Breast epithelium (tissue), 4 donors: ENCODE measurements around the gene DFFB. TPM values are rescaled to one million over a fixed set of nuclear protein-coding genes. Genes with fewer than 3 reads are reported as not detected.

ENCODE experiments used
- DNase-seq, 2 donors: peaks; one replicate each; pipeline ENCODE4 v3.0.0-alpha.2; 2019; ENCODE audit warnings: low spot score in 2 of 2
- H3K27ac ChIP-seq, 2 donors: fragments of 200-600 bp; sonication (generic) in 1 of 2; one replicate each; pipeline ENCODE4 v1.5.1; 2016 to 2019; ENCODE audit warnings: mild to moderate bottlenecking in 1 of 2
- H3K27me3 ChIP-seq, 2 donors: fragments of 200-600 bp; sonication (generic) in 1 of 2; one replicate each; pipeline versions ENCODE4 v1.5.1 to v1.6.0; 2017 to 2019; ENCODE audit warnings: control low read depth in 1 of 2, mild to moderate bottlenecking in 1 of 2
- H3K36me3 ChIP-seq: fragments of 200-600 bp; one replicate; pipeline ENCODE4 v1.5.1; 2019
- H3K4me1 ChIP-seq, 2 donors: fragments of 200-600 bp; sonication (generic); one replicate each; pipeline ENCODE4 v1.5.1; 2016 to 2019; ENCODE audit warnings: control low read depth in 1 of 2
- H3K4me3 ChIP-seq, 3 donors: fragments of 200-600 bp; sonication (generic); 1 replicate in 2 of 3; 2 replicates in 1 of 3; pipeline ENCODE4 v1.5.1; 2016 to 2019; ENCODE audit warnings: mild to moderate bottlenecking in 3 of 3, moderate library complexity in 2 of 3
- H3K9me3 ChIP-seq, 2 donors: fragments of 200-600 bp; sonication (generic) in 1 of 2; one replicate each; pipeline ENCODE4 v1.5.1; 2016 to 2019; ENCODE audit warnings: control low read depth in 1 of 2
- CTCF ChIP-seq, 3 donors: fragments of 450-650 bp; IDR thresholded peaks; one replicate each; pipeline ENCODE4 v1.5.1; 2016 to 2017; ENCODE audit warnings: antibody characterized with exemption in 3 of 3, mild to moderate bottlenecking in 3 of 3, moderate library complexity in 3 of 3
- POLR2A ChIP-seq: fragments of 450-650 bp; IDR thresholded peaks from one replicate; pipeline ENCODE4 v1.6.1; 2016; ENCODE audit warnings: antibody characterized with exemption, mild to moderate bottlenecking, moderate library complexity
- POLR2AphosphoS5 ChIP-seq, 3 donors: sonication (generic); formaldehyde crosslinking; IDR thresholded peaks; one replicate each; pipeline ENCODE4 v1.6.1; 2017; ENCODE audit warnings: antibody characterized with exemption in 3 of 3
- intact Hi-C: fragments of 100-400 bp; cut with DNase I; formaldehyde crosslinking; loops from one replicate; pipeline ENCODE4 v1.15.1; 2023; ENCODE audit warnings: low total_unique reads
- total RNA-seq, 3 donors: library from RNA; depleted of rRNA; stranded (reverse); fragments of >200 nt; gene quantifications; one replicate each; pipeline ENCODE4 v1.1.0, GENCODE V29; 2016

Gene DFFB
- total RNA-seq, 3 donors from 2014 or later: 9.1 to 14.4 (median 11.3) TPM

- H3K27me3 ChIP-seq: no peaks in the 10 kb centered on the region
- no peaks in the 10 kb centered on the region for H3K9me3 ChIP-seq
- intact Hi-C loops: no loop called here
- no peaks in the 10 kb centered on the region for H3K36me3 ChIP-seq
- peaks cover 0 to 9% of the 10 kb centered on the region in 2 donors for H3K4me1 ChIP-seq
- TF ChIP-seq CTCF (IDR thresholded peaks at IDR 0.05) (no peak), POLR2A (no peak), POLR2AphosphoS5 (IDR thresholded peaks at IDR 0.05) (no peak)
- peak overlapping the region; percentile 67 to 93 (median 92) for H3K4me3 ChIP-seq
- no peak for DNase-seq
- peak overlapping the region; percentile 69 to 85 for H3K27ac ChIP-seq
These were observed 484 bp downstream of the DFFB start for GRCh38 chr1:3857791-3858129.

- Histone ChIP-seq H3K36me3 (no peaks in the 10 kb centered on the region), H3K4me3 (peak overlapping the region; percentile 67 to 93 (median 92)), H3K27ac (no peak overlapping the region), H3K9me3 (no peaks in the 10 kb centered on the region), H3K4me1 (peaks cover 0 to 9% of the 10 kb centered on the region in 2 donors), H3K27me3 (no peaks in the 10 kb centered on the region)
- intact Hi-C loops: no loop called here
- no peak for TF ChIP-seq POLR2A
- TF ChIP-seq POLR2AphosphoS5 (IDR thresholded peaks at IDR 0.05): no peak
- no peak for TF ChIP-seq CTCF (IDR thresholded peaks at IDR 0.05)
- DNase-seq: no peak
These were observed 1.1 kb downstream of the DFFB start for GRCh38 chr1:3858231-3858981.

- no peaks in the 10 kb centered on the region for H3K27me3 ChIP-seq
- no peak for DNase-seq
- H3K36me3 ChIP-seq: no peaks in the 10 kb centered on the region
- H3K9me3 ChIP-seq: no peaks in the 10 kb centered on the region
- intact Hi-C loops: no loop called here
- no peak overlapping the region for H3K4me3 ChIP-seq
- H3K4me1 ChIP-seq: peaks cover 0 to 3% of the 10 kb centered on the region in 2 donors
- TF ChIP-seq POLR2AphosphoS5 (IDR thresholded peaks at IDR 0.05): no peak
- H3K27ac ChIP-seq: no peak overlapping the region
These were observed 6.1 kb downstream of the DFFB start for GRCh38 chr1:3863231-3863935.

- intact Hi-C loops: no loop called here
These were observed 7.6 kb downstream of the DFFB start for GRCh38 chr1:3864884-3865283.

GRCh38 chr1:3865606-3866160 is 8.4 kb downstream of the DFFB start:
- Histone ChIP-seq H3K27ac (no peak overlapping the region), H3K4me1 (no peaks in the 10 kb centered on the region), H3K27me3 (no peaks in the 10 kb centered on the region), H3K9me3 (no peaks in the 10 kb centered on the region), H3K36me3 (no peaks in the 10 kb centered on the region), H3K4me3 (no peak overlapping the region)
- TF ChIP-seq POLR2AphosphoS5 (IDR thresholded peaks at IDR 0.05): no peak
- intact Hi-C loops: no loop called here
- DNase-seq: no peak

More at GRCh38 chr1:3864884-3865283, 7.6 kb downstream of the DFFB start:
- Histone ChIP-seq H3K4me1 (no peaks in the 10 kb centered on the region), H3K36me3 (no peaks in the 10 kb centered on the region), H3K27ac (no peak overlapping the region), H3K4me3 (no peak overlapping the region), H3K27me3 (no peaks in the 10 kb centered on the region), H3K9me3 (no peaks in the 10 kb centered on the region)
- DNase-seq: no peak
- TF ChIP-seq POLR2A (no peak), CTCF (IDR thresholded peaks at IDR 0.05) (no peak), POLR2AphosphoS5 (IDR thresholded peaks at IDR 0.05) (no peak)

- Histone ChIP-seq H3K27me3 (no peaks in the 10 kb centered on the region), H3K4me3 (no peak overlapping the region), H3K9me3 (no peaks in the 10 kb centered on the region), H3K36me3 (no peaks in the 10 kb centered on the region), H3K4me1 (no peaks in the 10 kb centered on the region), H3K27ac (no peak overlapping the region)
- TF ChIP-seq POLR2AphosphoS5 (IDR thresholded peaks at IDR 0.05) (no peak), CTCF (IDR thresholded peaks at IDR 0.05) (no peak), POLR2A (no peak)
- no peak for DNase-seq
- intact Hi-C loops: no loop called here
These were observed 11.3 kb downstream of the DFFB start for GRCh38 chr1:3868464-3869006.
